Stimulated activated CD4-positive, alpha-beta T cell treated with anti-CD3 and anti-CD28 coated beads, Interleukin-1b, Interleukin-23, amount 100 ng/mL, for 4 hours (primary cell): ENCODE data around the gene PLGRKT.

Experiments used
- DNase-seq, 2 donors: peaks; one replicate each; pipeline ENCODE4 v3.0.0-alpha.2; 2020; ENCODE audit warnings: low read depth in 2 of 2

The PLGRKT gene

GRCh38 chr9:5310851-5311250 is 126.9 kb downstream of the PLGRKT start:
- DNase-seq: no peak
